ENCODE measurements around the gene SGIP1. TPM values are rescaled to one million over a fixed set of nuclear protein-coding genes. Genes with fewer than 3 reads are reported as not detected.

SGIP1 gene
- total RNA-seq, 3 donors from 2014 or later, result 0.65 to 7.3 (median 0.93) TPM

- Histone ChIP-seq H3K4me3 (no peak overlapping the region), H3K9me3 (no peaks in the 10 kb centered on the region), H3K4me1 (ENCODE audit: low read depth) (no peaks in the 10 kb centered on the region), H3K36me3 (ENCODE audit: low read depth) (no peaks in the 10 kb centered on the region)
- intact Hi-C loops (cut with DNase I, micrococcal nuclease), result no loop called here
- ATAC-seq, result no peak
- DNase-seq, result no peak
- no peak for TF ChIP-seq CTCF (IDR thresholded peaks at IDR 0.05)
Observed at GRCh38 chr1:66492424-66492823, 41.5 kb upstream of the SGIP1 start.

- no peaks in the 10 kb centered on the region for H3K9me3 ChIP-seq
- H3K36me3 ChIP-seq (ENCODE audit: low read depth), result no peaks in the 10 kb centered on the region
- intact Hi-C loops (cut with DNase I, micrococcal nuclease), result no loop called here
- TF ChIP-seq CTCF (IDR thresholded peaks at IDR 0.05), result no peak
- no peaks in the 10 kb centered on the region for H3K4me1 ChIP-seq (ENCODE audit: low read depth)
- no peak for DNase-seq
- no peak overlapping the region for H3K4me3 ChIP-seq
- ATAC-seq, result no peak
Observed at GRCh38 chr1:66493731-66494130, 40.2 kb upstream of the SGIP1 start.

- no peak for TF ChIP-seq CTCF (IDR thresholded peaks at IDR 0.05)
- ATAC-seq, result no peak
- no peaks in the 10 kb centered on the region for H3K4me1 ChIP-seq (ENCODE audit: low read depth)
- H3K36me3 ChIP-seq (ENCODE audit: low read depth), result no peaks in the 10 kb centered on the region
- intact Hi-C loops (cut with DNase I, micrococcal nuclease), result no loop called here
- no peaks in the 10 kb centered on the region for H3K9me3 ChIP-seq
- DNase-seq, result no peak
- no peak overlapping the region for H3K4me3 ChIP-seq
Observed at GRCh38 chr1:66494482-66494881, 39.5 kb upstream of the SGIP1 start.

GRCh38 chr1:66495495-66495894 is 38.5 kb upstream of the SGIP1 start:
- DNase-seq (no peak), ATAC-seq (no peak)
- Histone ChIP-seq H3K4me1 (ENCODE audit: low read depth) (no peaks in the 10 kb centered on the region), H3K9me3 (no peaks in the 10 kb centered on the region), H3K4me3 (no peak overlapping the region), H3K36me3 (ENCODE audit: low read depth) (no peaks in the 10 kb centered on the region)
- no peak for TF ChIP-seq CTCF (IDR thresholded peaks at IDR 0.05)
- intact Hi-C loops (cut with DNase I, micrococcal nuclease), result no loop called here

- no peak for DNase-seq
- Histone ChIP-seq H3K9me3 (no peaks in the 10 kb centered on the region), H3K4me3 (no peak overlapping the region), H3K4me1 (ENCODE audit: low read depth) (no peaks in the 10 kb centered on the region), H3K36me3 (ENCODE audit: low read depth) (no peaks in the 10 kb centered on the region)
- no peak for TF ChIP-seq CTCF (IDR thresholded peaks at IDR 0.05)
- ATAC-seq, result no peak
- intact Hi-C loops (cut with DNase I, micrococcal nuclease), result no loop called here
Observed at GRCh38 chr1:66497910-66498309, 36.0 kb upstream of the SGIP1 start.

- no peak for TF ChIP-seq CTCF (IDR thresholded peaks at IDR 0.05)
- Histone ChIP-seq H3K4me1 (ENCODE audit: low read depth) (no peaks in the 10 kb centered on the region), H3K9me3 (no peaks in the 10 kb centered on the region), H3K36me3 (ENCODE audit: low read depth) (no peaks in the 10 kb centered on the region), H3K4me3 (no peak overlapping the region)
- DNase-seq (no peak), ATAC-seq (no peak)
- intact Hi-C loops (cut with DNase I, micrococcal nuclease), result no loop called here
Observed at GRCh38 chr1:66500301-66500700, 33.7 kb upstream of the SGIP1 start.

All from mucosa of descending colon (tissue), 3 donors.